AG09309 (cell line): ENCODE results near the gene PIGR.

Experiments
- DNase-seq: peaks from one replicate; pipeline ENCODE4 v3.0.0-alpha.2; 2010; ENCODE audit warnings: low read depth
- H3K4me3 ChIP-seq: 2 replicates; pipeline ENCODE4 v1.5.1; 2011; ENCODE audit warnings: mild to moderate bottlenecking, low read depth, low read length, moderate library complexity; ENCODE audit not compliant: control insufficient read depth
- CTCF ChIP-seq: IDR thresholded peaks from 2 replicates; pipeline ENCODE4 v1.5.1; 2011; ENCODE audit warnings: mild to moderate bottlenecking, low read depth, low read length, inconsistent platforms; ENCODE audit not compliant: insufficient read depth, control insufficient read depth; ENCODE audit errors: missing control alignments

Gene PIGR

GRCh38 chr1:206955476-206956451 is 9.5 kb upstream of the PIGR start:
- TF ChIP-seq CTCF = no peak
- no peak for DNase-seq
- H3K4me3 ChIP-seq = no peak overlapping the region

- DNase-seq = no peak
- no peak for TF ChIP-seq CTCF
- H3K4me3 ChIP-seq = no peak overlapping the region
Measured at GRCh38 chr1:206954459-206955342, 8.4 kb upstream of the PIGR start.

- DNase-seq = no peak
- no peak overlapping the region for H3K4me3 ChIP-seq
- TF ChIP-seq CTCF = no peak
Measured at GRCh38 chr1:206953626-206954025, 7.4 kb upstream of the PIGR start.

- no peak for DNase-seq
- TF ChIP-seq CTCF = no peak
- H3K4me3 ChIP-seq = no peak overlapping the region
Measured at GRCh38 chr1:206953126-206953525, 6.9 kb upstream of the PIGR start.

DNA sequence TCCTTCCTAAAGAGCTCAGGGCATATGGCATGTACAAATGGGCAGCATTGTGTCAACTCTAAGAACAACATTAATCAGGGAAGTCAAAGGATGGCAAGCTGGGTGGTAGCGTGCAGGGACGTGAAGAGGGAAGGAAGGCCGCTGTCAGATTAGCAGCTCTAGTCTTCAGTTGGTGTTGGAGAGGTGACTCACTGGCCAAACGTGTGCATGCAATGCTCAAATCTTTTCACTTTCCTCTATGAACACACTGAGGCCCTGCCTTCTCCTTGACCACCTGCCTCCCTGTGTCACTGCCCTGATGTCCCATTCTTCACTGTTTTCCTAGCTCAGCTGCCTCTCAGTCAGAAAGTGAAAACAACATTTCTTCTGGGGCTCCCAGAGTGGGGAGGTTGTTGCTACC is 5.9 kb upstream of the PIGR start:
- no peak overlapping the region for H3K4me3 ChIP-seq
- TF ChIP-seq CTCF = no peak
- DNase-seq = no peak

- DNase-seq = no peak
- TF ChIP-seq CTCF = no peak
Measured at GRCh38 chr1:206951318-206952100, 5.2 kb upstream of the PIGR start.

More at GRCh38 chr1:206951318-206952100, 5.2 kb upstream of the PIGR start:
- no peak overlapping the region for H3K4me3 ChIP-seq
